GM18499 (cell line): ENCODE data around the gene ALKBH8.
"Not testable (repeated sequence)": the region's sequence is repeated elsewhere in the genome, so short reads cannot be mapped to it uniquely, and the experiment has no call there.

ENCODE experiments used
- ATAC-seq: cut with Tn5 transposase; IDR thresholded peaks from one replicate; pipeline ENCODE4 v1.9.1; 2021; ENCODE audit warnings: moderate number of reproducible peaks; ENCODE audit not compliant: insufficient read depth, unreplicated experiment

ALKBH8 gene

DNA sequence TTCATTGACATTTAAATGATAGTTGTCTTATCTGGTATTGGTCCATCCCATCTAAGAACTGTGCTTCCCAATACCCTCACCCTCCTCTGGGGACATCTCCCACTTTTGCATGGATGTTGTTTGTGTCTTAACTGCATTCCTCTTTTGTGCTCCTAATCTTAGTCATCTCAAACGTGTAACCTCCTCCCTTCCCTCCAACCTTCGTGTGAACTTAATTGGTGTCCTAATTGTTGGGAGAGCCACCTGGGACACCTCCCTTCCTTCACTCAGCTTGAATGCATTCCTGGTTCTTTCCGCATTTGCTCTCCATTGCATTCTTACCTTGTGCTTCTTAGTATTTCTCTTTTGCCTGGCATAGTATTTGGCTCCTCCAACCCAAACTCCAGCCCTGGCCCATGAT lies 15.6 kb upstream of the ALKBH8 start:
- ATAC-seq = no peak

DNA sequence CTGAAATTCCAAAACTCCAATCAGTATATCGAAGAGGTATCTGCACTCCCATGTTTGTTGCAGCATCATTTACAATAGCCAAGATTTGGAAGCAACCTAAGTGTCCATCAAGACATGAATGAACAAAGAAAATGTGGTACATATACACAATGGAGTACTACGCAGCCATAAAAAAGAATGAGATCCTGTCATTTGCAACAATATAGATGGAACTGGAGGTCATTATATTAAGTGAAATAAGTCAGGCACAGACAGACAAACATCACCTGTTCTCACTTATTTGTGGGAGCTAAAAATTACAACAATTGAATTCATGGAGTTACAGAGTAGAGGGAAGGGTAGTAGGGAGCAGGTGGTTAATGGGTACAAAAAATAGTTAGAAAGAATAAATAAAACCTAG lies 13.6 kb upstream of the ALKBH8 start:
- ATAC-seq = not testable (repeated sequence)

DNA sequence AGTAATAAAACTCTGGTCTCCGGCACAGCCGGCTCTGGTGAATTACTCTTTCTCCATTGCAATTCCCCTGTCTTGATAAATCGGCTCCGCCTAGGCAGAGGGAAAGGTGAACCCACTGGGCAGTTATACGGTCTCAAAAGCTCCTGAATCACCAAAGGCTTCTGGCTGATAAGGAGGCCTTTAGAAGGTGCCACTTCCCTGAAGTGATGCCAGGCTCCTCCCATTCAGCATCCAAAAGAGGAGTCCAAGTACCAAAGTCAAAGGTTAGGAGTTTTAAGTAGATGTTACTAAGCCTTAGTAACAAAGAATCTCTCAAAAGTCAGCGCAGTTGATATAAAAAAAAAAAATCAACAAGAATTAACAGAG lies 11.8 kb upstream of the ALKBH8 start:
- ATAC-seq = no peak

DNA sequence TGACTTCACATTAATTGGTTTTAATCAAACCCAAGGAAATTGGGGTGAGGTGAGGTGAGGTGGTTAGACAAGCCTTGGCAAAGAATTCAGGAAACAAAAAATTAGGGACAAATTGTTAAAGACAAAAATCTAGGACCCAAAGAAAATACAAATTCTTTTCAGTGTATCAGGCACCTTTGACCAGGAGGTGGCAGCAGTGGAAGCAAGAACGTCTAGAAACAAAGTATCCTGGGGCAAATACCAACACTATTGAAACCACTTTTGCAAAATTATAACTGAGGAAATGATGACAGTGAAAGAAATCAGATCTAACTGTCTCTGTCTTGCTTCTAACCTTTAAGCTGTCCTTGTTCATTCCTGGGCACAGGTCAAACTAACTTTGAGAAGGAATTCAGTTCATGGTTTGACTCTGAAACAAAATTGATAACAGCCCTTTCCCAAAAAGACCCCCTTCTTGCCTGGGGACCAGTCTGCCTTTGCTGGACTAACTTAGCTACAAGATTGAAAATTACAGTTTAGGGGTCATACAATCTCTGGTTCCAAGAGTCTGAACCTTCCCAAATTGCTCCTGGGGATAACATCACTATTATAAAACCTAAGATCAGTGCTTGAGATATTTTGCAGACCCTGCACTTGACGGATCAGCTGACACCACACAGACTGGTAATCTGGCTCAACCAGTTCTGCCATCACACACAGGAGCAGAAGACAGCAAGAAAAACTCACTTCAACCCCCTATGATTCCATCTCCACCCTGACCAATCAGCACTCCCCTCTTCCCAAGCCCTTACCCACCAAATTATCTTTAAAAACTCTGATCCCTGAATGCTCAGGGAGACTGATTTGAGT lies 11.2 kb upstream of the ALKBH8 start:
- ATAC-seq = not testable (repeated sequence)

DNA sequence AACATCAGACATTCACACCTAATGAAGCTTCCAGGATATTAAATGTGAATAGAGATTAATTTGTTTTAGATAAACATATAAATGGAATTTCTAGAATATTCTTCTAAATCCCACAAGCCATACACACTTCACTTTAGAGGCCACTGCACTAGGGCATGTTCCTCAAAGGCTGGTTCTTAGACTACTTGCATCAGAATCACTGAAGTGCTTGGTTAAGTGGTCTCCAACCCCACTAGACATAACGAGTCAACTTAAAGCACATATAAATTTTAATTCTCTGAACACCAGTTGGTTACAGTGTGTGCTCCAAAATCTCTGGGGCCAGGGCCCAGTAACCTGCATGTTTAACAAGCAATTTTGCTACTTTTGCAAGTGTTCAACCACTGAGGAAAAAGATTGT lies 7.9 kb upstream of the ALKBH8 start:
- no peak for ATAC-seq

DNA sequence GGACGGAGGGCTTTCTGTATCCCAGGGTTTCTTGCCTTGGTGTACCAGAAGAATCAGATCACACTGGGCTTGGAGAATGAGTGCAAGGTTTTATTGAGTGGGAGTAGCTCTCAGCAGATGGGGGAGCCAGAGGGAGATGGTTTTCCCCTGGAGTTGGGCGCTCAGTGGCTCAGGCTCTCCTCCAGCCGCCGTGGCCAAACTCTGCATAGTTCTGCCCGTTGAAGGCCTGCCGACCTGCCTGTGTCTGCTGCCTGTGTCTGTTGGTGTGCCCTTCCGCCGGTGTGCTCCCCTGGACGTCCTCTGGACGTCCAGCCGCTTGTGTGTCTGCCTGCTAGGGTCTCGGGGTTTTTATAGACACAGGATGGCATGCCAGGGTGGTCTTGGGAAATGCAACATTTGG lies 4.5 kb upstream of the ALKBH8 start:
- ATAC-seq = no peak

DNA sequence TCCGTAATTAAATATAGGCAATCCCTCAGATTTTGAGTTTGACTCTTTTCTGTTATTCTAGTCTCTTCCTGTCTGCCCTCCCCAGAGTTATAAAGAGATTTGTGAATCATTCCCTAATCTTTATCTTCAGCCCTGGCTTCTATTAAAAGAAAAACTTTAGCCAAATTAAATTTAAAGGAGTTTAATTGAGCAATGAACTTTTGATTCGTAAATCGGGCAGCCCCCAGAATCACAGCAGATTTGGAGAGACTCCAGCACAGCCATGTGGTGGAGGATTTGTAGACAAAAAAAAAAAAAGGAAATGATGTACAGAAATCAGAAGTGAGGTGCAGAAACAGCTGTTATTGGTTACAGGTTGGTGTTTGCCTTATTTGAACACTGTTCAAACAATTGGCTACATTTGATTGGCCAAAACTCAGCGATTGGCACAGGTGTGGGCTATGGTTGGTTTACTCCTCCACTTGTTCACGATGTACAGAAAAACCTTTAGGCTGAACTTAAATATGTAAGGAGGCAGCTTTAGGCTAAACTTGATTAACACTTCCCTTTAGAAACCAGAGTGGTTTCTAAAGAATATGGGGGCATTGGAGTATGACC lies 2.3 kb upstream of the ALKBH8 start:
- ATAC-seq = peak; percentile 20

DNA sequence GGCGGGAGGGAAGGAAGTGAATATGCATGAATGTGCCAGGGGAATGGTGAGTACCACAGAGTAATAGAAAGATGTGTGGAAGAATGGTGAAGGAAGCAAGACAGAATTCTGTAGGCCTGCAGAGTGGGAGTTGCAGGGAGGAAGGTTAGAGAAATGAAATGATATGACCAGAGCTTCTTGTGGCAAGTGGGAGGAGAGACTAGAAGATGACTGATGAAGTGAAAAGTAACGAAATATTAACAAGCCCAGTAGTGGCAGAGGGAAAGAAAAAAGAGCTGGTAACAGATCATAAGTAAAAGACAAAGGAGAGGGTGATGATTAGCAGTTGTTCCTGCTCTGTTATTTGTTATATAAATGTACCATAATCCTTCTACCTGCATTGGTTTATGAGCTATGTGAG lies 1.0 kb upstream of the ALKBH8 start:
- ATAC-seq = no peak

DNA sequence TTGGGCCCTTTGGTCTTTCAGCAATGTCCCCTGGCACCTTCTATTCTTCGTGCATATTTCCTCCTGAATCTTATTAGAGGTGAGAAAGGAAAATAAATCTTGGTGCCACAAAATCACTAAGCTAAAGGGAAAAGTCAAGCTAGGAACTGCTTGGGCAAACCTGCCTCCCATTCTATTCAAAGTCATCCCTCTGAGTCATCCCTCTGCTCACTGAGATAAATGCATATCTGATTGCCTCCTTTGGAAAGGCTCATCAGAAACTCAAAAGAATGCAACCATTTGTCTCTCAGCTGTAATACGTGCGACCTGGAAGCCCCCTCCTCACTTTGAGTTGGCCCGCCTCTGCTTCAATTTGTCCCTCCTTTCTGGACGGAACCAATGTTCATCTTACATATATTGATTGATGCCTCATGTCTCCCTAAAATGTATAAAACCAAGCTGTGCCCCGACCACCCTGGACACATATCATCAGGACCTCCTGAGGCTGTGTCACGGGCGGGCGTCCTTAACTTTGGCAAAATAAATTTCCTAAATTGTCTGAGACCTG lies 493 bp upstream of the ALKBH8 start:
- not testable (repeated sequence) for ATAC-seq

DNA sequence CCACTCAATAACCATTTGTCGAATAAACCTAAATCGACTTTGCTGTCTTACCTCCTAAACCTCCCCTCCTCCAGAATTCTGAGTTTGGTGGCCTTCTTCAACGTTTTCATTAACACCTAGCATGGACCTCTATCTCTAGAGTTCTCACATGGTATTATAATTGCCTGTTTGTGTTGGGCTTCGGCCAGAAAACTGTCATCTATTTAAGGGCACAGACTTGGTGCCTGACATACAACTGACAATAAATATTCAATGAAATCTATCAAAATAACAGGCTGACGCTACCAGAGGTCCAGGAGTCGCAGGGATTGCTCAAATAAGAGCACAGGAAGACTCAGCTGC lies 687 bp downstream of the ALKBH8 start:
- ATAC-seq = no peak

DNA sequence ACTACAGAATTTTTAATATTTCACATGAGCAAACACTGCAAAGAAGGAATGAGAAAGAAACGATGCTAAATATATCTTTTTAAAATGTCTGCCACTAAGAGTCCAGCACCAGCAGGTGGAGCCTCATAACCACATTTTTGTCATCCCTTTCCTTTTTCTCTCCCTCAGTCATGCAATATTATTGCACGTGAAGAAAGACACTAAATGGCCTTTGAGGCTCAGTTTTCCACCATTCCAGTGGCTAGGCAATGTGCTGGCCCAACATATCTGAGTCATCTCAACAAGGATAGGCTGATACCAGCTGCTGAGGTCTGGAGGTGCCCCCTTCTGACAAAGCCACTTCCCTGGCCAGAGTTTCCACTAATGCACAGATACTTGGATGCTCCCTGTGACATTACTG lies 1.8 kb downstream of the ALKBH8 start:
- peak; percentile 37 for ATAC-seq

DNA sequence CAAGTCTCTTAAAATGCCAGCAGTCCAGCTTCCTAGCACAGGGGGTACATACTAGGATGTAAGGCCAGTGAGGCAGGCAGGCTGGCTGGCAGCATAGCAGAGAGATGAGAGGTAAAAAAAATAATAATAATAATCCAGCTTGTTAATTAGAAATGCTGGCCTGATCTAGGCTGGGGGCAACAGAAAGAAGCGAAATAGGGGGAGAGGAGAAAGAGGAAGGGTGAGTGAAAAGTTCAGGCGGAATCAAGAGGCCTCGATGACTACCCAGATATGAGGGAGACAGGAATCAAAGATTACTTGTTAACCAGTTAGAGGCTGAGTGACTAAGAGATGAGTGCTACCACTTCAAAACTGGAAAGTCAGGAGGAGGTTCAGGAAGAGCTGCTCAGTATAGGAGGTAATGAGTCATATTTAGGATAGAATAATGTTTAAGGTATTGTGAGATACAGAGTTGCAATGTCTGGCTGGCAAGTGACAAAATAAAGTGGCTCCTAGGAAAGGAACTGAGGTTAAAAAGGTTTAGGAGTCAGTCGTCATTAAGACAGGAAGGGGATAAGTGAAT lies 2.8 kb downstream of the ALKBH8 start:
- no peak for ATAC-seq

DNA sequence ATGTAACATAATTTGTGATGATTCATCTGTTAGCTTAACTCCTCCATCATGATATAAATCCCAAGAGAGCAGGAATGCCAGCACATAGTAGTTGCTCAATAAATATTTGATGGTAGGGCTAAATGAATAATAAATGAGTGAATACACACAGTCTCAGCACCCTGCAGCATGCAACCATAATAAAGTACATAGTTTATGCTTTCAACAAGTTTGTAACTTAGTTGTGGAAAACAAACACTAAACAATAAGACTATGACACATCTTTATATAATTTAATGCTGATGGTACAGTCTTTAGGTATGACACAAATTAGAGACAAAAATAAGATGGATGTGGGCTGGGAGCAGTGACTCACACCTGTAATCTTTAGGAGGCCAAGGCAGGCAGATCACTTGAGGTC lies 3.8 kb downstream of the ALKBH8 start:
- no peak for ATAC-seq

DNA sequence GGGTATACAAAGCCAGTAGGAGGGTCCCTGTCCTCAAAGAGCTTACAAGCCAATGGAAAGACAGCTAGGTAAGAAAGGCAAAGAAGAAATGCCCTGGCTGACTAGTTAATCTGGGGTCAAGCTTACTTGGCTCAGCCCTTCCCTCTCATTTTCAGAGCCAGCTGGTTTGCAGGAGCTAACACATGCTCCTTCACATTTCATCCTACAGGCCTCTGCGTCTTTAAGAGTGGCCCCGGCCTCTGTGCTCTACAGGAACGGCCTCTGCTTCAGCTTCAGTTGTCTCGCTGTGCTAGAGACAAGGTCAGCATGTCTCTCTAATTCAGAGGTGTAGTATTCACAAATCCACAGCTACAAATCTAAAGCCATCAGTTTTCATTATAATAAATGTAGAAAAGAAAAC lies 15.2 kb downstream of the ALKBH8 start:
- ATAC-seq = no peak

DNA sequence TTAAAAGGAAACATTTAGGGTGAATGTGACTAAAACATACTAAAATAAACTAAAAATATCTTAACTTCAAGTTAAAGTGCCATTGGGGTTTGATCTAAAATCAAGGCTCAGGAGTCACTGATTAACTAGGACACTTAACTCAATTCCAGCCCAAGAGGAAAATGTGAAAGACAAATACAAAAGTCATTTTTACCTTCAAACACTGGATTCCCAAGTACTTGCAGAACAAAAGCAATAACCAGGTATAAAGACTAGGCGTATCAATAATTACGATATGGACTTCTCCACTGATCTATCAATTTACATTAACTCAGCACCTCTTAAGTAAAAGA lies 15.6 kb downstream of the ALKBH8 start:
- ATAC-seq = no peak

DNA sequence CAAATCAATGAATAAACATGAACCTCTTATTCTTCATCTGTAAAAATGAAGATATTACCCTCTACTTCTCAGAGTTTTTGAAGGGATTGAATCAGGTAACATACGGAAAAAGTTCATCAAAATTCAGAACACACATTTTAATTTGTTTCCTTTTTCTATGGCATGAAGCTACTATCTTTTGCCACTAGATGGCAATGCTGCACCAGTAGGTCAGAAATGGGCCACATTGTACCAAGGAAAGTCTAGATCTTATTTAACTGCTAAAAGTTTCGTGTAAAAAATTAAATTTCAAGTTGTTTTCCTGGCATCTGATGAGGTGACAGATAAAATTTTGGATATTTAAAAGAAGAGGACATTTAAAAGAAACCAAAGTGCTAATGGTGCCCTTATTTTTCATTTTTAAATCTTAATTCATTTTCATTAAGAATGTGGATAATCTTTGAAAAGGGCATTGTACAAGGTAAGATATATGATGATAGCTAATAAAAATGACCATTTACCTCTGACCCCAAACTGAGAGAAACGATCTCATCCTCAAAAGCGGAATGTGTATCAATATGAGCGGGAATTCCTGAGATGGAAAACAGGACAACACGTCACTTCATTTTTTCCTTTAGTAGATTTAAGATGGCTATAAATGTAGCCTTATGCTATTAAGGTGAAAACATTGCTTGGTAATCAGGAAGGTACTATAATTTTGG lies 16.1 kb downstream of the ALKBH8 start:
- no peak for ATAC-seq

DNA sequence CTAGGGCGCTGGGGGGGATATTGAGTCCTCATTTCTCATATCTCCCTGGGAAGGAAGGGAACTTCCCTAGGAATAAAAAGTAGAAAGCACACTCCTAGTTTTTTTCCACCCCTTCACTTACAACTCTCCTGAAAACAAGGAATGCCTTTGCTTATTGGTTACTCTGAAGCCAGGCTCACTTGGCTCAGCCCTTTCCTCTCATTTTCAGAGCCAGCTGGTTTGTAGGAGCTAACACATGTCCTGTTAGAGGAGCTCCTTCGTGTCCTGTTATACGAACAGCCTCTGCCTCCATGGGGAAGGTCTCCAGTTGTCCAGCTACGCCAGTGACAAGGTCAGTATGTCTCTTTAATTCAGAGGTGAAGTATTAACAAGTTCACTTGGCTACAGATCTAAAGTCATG lies 17.6 kb downstream of the ALKBH8 start:
- no peak for ATAC-seq

DNA sequence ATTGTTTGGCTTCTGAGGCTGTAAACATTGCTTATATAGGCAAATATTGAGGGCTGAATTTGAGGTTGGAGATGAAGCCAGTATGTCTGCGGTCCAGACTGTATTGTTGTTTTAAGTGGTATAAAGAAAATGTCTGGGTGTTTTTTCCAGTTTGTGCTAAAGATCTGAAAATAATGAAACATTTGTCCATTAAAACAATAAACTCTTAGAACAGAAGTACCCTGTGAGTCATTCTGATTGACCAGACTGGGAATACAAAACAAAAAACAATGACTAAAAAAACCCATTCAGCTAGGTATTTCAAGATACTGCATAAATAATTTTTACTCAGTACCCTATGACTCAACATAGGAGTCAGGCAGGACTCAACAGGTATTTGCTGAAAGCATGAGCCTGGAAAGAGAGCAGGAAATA lies 20.4 kb downstream of the ALKBH8 start:
- no peak for ATAC-seq

DNA sequence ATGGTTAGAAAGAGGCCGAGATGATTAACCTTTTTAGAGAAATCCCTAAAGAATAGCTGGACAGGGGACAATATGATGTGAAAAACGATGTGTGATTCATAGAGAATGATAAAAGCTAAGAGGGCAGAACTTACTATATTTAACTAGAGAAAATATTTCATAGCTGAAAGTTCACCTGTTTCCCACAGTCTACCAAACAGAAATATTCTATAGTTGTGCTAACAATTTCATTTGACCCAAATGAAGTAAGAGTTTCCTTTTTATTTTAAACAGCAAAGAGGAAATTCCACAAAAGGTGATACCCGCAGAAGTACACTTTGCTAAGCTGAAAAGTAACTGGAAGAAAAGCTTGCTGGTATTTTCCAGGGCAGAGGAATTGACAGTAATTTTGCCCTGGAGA lies 26.7 kb downstream of the ALKBH8 start:
- no peak for ATAC-seq

DNA sequence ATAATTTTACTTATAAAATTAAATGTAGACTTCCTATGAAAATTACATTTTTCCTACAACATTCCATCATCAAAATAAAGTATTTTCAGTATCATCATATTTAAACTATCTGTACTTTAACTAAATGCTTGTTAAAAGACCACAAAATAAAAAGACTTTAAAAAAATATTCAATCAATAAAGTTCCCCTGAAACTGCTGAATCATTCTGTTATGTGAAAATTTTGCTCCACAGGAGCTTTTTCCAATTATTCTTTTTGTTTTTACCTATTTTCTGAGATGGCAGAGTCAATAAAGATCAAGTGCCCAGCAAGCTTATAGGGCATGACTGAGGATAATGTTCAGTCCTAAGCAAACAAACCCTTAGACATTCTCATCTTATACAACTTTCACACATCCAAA lies 27.3 kb downstream of the ALKBH8 start:
- no peak for ATAC-seq

DNA sequence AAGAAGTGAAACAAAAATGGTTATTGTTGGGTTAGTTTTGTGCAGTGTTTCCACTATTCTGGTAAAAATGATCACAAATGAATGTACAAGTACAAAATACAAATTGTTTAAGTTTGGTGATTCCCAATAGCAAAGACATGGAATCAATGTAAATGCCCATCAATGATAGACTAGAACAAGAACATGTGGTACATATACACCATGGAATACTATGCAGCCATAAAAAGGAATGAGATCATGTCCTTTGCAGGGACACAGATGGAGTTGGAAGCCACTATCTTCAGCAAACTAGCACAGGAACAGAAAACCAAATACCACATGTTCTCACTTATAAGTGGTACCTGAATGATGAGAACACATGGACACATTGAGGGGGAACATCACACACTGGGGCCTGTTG lies 28.4 kb downstream of the ALKBH8 start:
- ATAC-seq = not testable (repeated sequence)
